Brain microvascular endothelial cell (primary cell): ENCODE data around the gene SH3BP4.

Experiments
- DNase-seq: peaks from one replicate; pipeline ENCODE4 v3.0.0-alpha.2; 2020
- H3K27ac ChIP-seq: fragments of 250-450 bp; sonication (Bioruptor Pico); 2 replicates; pipeline ENCODE4 v1.5.1; 2020; ENCODE audit warnings: mild to moderate bottlenecking, moderate library complexity
- H3K27me3 ChIP-seq: fragments of 250-450 bp; sonication (Bioruptor Pico); replicated peaks from 2 replicates; pipeline ENCODE4 v1.5.1; 2020; ENCODE audit warnings: mild to moderate bottlenecking
- H3K36me3 ChIP-seq: fragments of 250-450 bp; sonication (Bioruptor Pico); replicated peaks from 2 replicates; pipeline ENCODE4 v1.5.1; 2020; ENCODE audit warnings: mild to moderate bottlenecking
- H3K4me3 ChIP-seq: 2 replicates; pipeline ENCODE4 v1.5.1; 2011; ENCODE audit warnings: low read depth, mild to moderate bottlenecking, control low read depth, low read length, moderate library complexity
- in situ Hi-C: cut with HindIII; loops from 2 replicates; pipeline ENCODE4 v1.10.0; 2017; ENCODE audit warnings: low sequenced_read_pairs, low pct_ligation_motif_present
- TF ChIP-seq, protein P1 (sequence below): IDR thresholded peaks from 2 replicates; pipeline ENCODE4 v1.5.1; 2011; ENCODE audit warnings: low read depth, mild to moderate bottlenecking, moderate library complexity, low read length, control low read depth, inconsistent platforms; ENCODE audit errors: missing control alignments

SH3BP4 gene

GRCh38 chr2:234991290-234991689 is 39.5 kb downstream of the SH3BP4 start:
- DNase-seq = no peak
- Histone ChIP-seq H3K27me3 (no peaks in the 10 kb centered on the region), H3K27ac (no peak overlapping the region), H3K4me3 (no peak overlapping the region), H3K36me3 (peaks cover 6% of the 10 kb centered on the region)
- TF ChIP-seq, protein P1, sequence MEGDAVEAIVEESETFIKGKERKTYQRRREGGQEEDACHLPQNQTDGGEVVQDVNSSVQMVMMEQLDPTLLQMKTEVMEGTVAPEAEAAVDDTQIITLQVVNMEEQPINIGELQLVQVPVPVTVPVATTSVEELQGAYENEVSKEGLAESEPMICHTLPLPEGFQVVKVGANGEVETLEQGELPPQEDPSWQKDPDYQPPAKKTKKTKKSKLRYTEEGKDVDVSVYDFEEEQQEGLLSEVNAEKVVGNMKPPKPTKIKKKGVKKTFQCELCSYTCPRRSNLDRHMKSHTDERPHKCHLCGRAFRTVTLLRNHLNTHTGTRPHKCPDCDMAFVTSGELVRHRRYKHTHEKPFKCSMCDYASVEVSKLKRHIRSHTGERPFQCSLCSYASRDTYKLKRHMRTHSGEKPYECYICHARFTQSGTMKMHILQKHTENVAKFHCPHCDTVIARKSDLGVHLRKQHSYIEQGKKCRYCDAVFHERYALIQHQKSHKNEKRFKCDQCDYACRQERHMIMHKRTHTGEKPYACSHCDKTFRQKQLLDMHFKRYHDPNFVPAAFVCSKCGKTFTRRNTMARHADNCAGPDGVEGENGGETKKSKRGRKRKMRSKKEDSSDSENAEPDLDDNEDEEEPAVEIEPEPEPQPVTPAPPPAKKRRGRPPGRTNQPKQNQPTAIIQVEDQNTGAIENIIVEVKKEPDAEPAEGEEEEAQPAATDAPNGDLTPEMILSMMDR = no peak
- in situ Hi-C loops = no loop called here

DNA sequence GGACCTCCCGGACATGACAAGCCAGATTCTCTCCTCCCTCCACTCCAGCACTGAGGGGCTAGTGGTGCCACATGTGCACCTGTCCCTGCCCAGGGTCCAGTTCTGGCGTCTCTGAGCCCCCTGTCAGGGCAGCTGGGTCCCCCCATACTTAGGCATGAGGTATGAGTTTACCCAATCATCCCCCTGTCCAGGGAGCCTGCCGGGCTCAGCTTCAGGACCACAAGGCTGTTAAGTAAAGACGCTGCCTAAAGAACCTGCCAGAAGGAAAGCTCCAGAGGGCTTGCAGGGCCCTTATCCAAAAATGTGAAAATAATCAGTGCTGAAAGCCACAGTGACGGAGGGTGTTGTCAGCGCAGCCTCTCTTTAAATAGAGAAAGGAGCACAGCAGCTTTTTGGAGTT is 40.0 kb downstream of the SH3BP4 start:
- in situ Hi-C loops = no loop called here
- Histone ChIP-seq H3K27ac (no peak overlapping the region), H3K4me3 (no peak overlapping the region), H3K36me3 (peaks cover 6% of the 10 kb centered on the region), H3K27me3 (no peaks in the 10 kb centered on the region)
- TF ChIP-seq, protein P1 = no peak
- no peak for DNase-seq

DNA sequence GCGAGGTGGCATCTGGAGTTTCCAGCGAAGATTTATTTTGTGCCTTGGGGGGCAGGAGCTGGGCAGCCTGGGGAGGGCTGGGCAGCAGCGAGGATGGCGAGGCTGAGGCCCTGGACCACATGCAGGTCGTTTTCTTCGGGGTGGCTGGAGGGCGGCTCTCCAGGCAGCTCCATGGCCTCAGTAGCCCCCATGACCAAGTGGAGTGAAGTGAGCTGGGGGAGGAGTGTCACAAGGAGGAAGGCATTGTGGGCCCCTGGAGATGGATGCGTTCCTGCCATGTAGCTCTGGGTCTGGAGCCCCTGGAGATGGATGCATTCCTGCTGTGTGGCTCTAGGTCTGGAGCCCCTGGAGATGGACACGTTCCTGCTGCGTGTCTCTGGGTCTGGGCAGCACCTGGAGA is 40.4 kb downstream of the SH3BP4 start:
- TF ChIP-seq, protein P1 = no peak
- no peak for DNase-seq
- Histone ChIP-seq H3K36me3 (peaks cover 6% of the 10 kb centered on the region), H3K27me3 (no peaks in the 10 kb centered on the region), H3K27ac (no peak overlapping the region), H3K4me3 (no peak overlapping the region)
- in situ Hi-C loops = no loop called here

- Histone ChIP-seq H3K36me3 (peaks cover 6% of the 10 kb centered on the region), H3K4me3 (no peak overlapping the region), H3K27ac (no peak overlapping the region), H3K27me3 (no peaks in the 10 kb centered on the region)
- DNase-seq = no peak
- in situ Hi-C loops = no loop called here
- TF ChIP-seq, protein P1 = no peak
Observed at GRCh38 chr2:234992624-234993349, 41.0 kb downstream of the SH3BP4 start.

DNA sequence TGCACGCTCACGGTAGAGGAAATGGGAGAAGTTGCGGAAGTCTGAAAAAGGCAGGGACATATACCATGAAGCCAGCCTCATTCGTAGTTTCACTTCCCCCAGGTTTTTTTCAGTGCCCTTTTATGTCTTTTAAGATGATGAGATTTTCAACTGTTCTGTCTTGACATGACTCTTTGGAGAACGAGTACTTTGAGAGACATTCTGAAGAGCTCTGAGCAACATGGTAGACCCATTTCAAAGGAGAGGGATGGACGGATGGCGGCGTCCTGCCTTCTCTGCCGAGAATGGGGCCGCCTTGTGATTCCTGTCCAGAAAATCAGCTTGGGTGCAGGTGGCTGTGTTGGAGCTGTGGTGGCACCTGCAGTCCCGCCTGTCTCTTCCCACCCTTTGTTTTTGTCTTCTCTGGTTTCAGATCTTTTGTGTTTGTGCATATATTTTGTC is 41.7 kb downstream of the SH3BP4 start:
- TF ChIP-seq, protein P1 = no peak
- in situ Hi-C loops = no loop called here
- Histone ChIP-seq H3K27ac (no peak overlapping the region), H3K36me3 (peaks cover 9% of the 10 kb centered on the region), H3K4me3 (no peak overlapping the region), H3K27me3 (no peaks in the 10 kb centered on the region)
- no peak for DNase-seq
